Liver (tissue), 9 donors: ENCODE data around the gene ZNF629. TPM values are rescaled to one million over a fixed set of nuclear protein-coding genes. Genes with fewer than 3 reads are reported as not detected.

Source experiments
- DNase-seq: peaks from one replicate; pipeline ENCODE4 v3.0.0-alpha.2; 2017; ENCODE audit warnings: low spot score
- H3K27ac ChIP-seq, 2 donors: one replicate each; pipeline ENCODE4 v1.7.0; 2013; ENCODE audit warnings: inconsistent platforms in 2 of 2, low read length in 2 of 2, control low read depth in 1 of 2, low read depth in 1 of 2, mild to moderate bottlenecking in 1 of 2
- H3K27me3 ChIP-seq, 4 donors: one replicate each; pipeline versions ENCODE4 v1.6.1 to v1.7.0; 2013; ENCODE audit warnings: low read length in 3 of 4, inconsistent platforms in 1 of 4, mild to moderate bottlenecking in 1 of 4, moderate library complexity in 1 of 4; ENCODE audit not compliant: control insufficient read depth in 4 of 4, insufficient read depth in 4 of 4
- H3K36me3 ChIP-seq, 4 donors: one replicate each; pipeline versions ENCODE4 v1.6.1 to v1.7.0; 2013; ENCODE audit warnings: low read length in 3 of 4, mild to moderate bottlenecking in 3 of 4, low read depth in 1 of 4, moderate library complexity in 1 of 4; ENCODE audit not compliant: control insufficient read depth in 4 of 4, insufficient read depth in 3 of 4
- H3K4me1 ChIP-seq, 4 donors: one replicate each; pipeline versions ENCODE4 v1.6.1 to v1.7.0; 2013; ENCODE audit warnings: low read length in 3 of 4, mild to moderate bottlenecking in 3 of 4, moderate library complexity in 1 of 4; ENCODE audit not compliant: control insufficient read depth in 4 of 4, insufficient read depth in 4 of 4
- H3K4me3 ChIP-seq, 3 donors: one replicate each; pipeline versions ENCODE4 v1.6.1 to v1.7.0; 2013; ENCODE audit warnings: low read length in 3 of 3, control low read depth in 1 of 3, low read depth in 1 of 3, mild to moderate bottlenecking in 1 of 3
- H3K9ac ChIP-seq, 2 donors: one replicate each; pipeline ENCODE4 v1.7.0; 2013; ENCODE audit warnings: low read length in 2 of 2, mild to moderate bottlenecking in 2 of 2, moderate library complexity in 2 of 2, control low read depth in 1 of 2, low read depth in 1 of 2
- H3K9me3 ChIP-seq, 4 donors: one replicate each; pipeline versions ENCODE4 v1.6.1 to v1.7.0; 2013; ENCODE audit warnings: low read length in 3 of 4; ENCODE audit not compliant: control insufficient read depth in 4 of 4
- EGR1 ChIP-seq, 2 donors: IDR thresholded peaks; 2 replicates each; pipeline ENCODE4 v1.6.1; 2016 to 2018; ENCODE audit warnings: antibody characterized with exemption in 2 of 2, low read depth in 2 of 2
- FOXA1 ChIP-seq: IDR thresholded peaks from 2 replicates; pipeline ENCODE4 v1.6.1; 2016; ENCODE audit warnings: antibody characterized with exemption
- FOXA2 ChIP-seq: IDR thresholded peaks from 2 replicates; pipeline ENCODE4 v1.6.1; 2016; ENCODE audit warnings: antibody characterized with exemption
- GABPA ChIP-seq, 2 donors: IDR thresholded peaks in 1 of 2; conservative IDR thresholded peaks in 1 of 2; 2 replicates each; pipeline ENCODE4 v1.6.1; 2016; ENCODE audit warnings: antibody characterized with exemption in 2 of 2, mild to moderate bottlenecking in 1 of 2, moderate library complexity in 1 of 2
- HNF4A ChIP-seq, 2 donors: conservative IDR thresholded peaks; 2 replicates each; pipeline ENCODE4 v1.6.1; 2016; ENCODE audit warnings: antibody characterized with exemption in 2 of 2, mild to moderate bottlenecking in 2 of 2
- HNF4G ChIP-seq: IDR thresholded peaks from 2 replicates; pipeline ENCODE4 v1.6.1; 2016; ENCODE audit warnings: antibody characterized with exemption
- JUND ChIP-seq, 2 donors: IDR thresholded peaks; 2 replicates each; pipeline ENCODE4 v1.6.1; 2016; ENCODE audit warnings: antibody characterized with exemption in 2 of 2
- NR2F2 ChIP-seq: IDR thresholded peaks from 2 replicates; pipeline ENCODE4 v1.6.1; 2016; ENCODE audit warnings: antibody characterized with exemption
- RAD21 ChIP-seq, 2 donors: IDR thresholded peaks; 2 replicates each; pipeline ENCODE4 v1.6.1; 2016; ENCODE audit warnings: antibody characterized with exemption in 2 of 2, mild to moderate bottlenecking in 2 of 2
- RXRA ChIP-seq, 2 donors: IDR thresholded peaks; 2 replicates each; pipeline ENCODE4 v1.6.1; 2017 to 2018; ENCODE audit warnings: antibody characterized with exemption in 2 of 2, mild to moderate bottlenecking in 1 of 2
- SP1 ChIP-seq: IDR thresholded peaks from 2 replicates; pipeline ENCODE4 v1.6.1; 2018; ENCODE audit warnings: antibody characterized with exemption, mild to moderate bottlenecking
- TAF1 ChIP-seq: conservative IDR thresholded peaks from 2 replicates; pipeline ENCODE4 v1.6.1; 2016; ENCODE audit warnings: antibody characterized with exemption, mild to moderate bottlenecking
- YY1 ChIP-seq: IDR thresholded peaks from 2 replicates; pipeline ENCODE4 v1.6.1; 2016; ENCODE audit warnings: antibody characterized with exemption, mild to moderate bottlenecking
- WGBS: extraction: QIAGEN DNeasy Blood & Tissue Kit; methylation state at CpG from one replicate; pipeline ENCODE4 v1.1.7; 2013; 5-methylcytosine and 5-hydroxymethylcytosine counted together
- polyA plus RNA-seq, 2 donors: library from polyadenylated mRNA; stranded (reverse) in 1 of 2; unstranded in 1 of 2; fragments of 200-250 nt in 1 of 2; fragments of >200 nt in 1 of 2; fragmentation: Nextera tagmentation in 1 of 2; extraction: Ambion mirVana in 1 of 2; gene quantifications; one replicate each; pipeline versions ENCODE4 v1.2.1 to v1.2.3, GENCODE V29; 2013 to 2015
- total RNA-seq, 2 donors: library from RNA; depleted of rRNA; stranded (reverse); fragments of >200 nt; gene quantifications; one replicate each; pipeline ENCODE4 v1.2.3, GENCODE V29; 2014
- TF ChIP-seq, protein P1 (sequence below): IDR thresholded peaks from 2 replicates; pipeline ENCODE4 v1.6.1; 2016; ENCODE audit warnings: antibody characterized with exemption
- TF ChIP-seq, protein P2 (sequence below): IDR thresholded peaks from 2 replicates; pipeline ENCODE4 v1.6.1; 2016; ENCODE audit warnings: antibody characterized with exemption
- TF ChIP-seq, protein P3 (sequence below): fragments of 150-350 bp; IDR thresholded peaks from 2 replicates; pipeline ENCODE4 v1.5.1; 2017; ENCODE audit warnings: improper control_type of control experiment, low read depth, low read length; ENCODE audit not compliant: missing input control
- TF ChIP-seq, protein P4 (sequence below): IDR thresholded peaks from 2 replicates; pipeline ENCODE4 v1.6.1; 2016; ENCODE audit warnings: antibody characterized with exemption, mild to moderate bottlenecking
- donor health status: healthy.
- donor health status: healthy.
- donor health status: healthy.
- donor health status: healthy.
- donor health status: healthy.

ZNF629 gene
- total and polyA plus RNA-seq, 4 donors, result 0.86 to 4.2 (median 3.4) TPM

DNA sequence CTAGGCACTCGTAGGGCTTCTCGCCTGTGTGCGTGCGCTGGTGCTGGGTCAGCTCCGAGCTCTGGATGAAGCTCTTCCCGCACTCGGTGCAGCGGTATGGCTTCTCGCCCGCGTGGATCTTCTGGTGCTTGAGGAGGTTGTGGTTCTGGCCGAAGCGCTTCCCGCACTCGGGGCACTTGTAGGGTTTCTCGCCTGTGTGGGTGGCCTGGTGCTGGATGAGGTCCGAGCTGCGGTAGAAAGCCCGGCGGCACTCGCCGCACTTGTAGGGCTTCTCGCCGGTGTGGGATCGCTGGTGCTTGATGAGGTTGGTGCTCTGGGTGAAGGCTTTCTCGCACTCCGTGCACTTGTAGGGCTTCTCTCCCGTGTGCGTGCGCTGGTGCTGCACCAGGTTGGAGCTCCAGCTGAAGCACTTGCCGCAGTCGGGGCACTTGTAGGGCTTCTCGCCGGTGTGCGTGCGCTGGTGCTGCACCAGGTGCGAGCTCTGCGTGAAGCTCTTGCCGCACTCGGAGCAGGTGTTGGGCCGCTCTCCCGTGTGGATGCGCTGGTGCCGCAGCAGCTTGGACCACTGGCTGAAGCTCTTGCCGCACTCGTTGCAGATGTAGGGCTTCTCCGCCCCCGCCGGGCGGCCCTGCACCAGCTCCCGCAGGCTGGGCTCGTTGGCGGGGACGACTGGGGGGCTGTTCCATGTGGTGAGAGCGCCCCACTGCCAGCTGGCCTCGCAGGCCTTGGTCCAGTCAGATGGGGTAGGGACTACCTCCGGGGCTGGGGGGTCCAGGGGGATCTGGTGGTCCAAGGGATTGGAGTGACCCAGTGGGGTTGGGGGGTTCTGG, 3.5 kb downstream of the ZNF629 start:
- H3K27ac ChIP-seq, result no peak overlapping the region
- H3K4me1 ChIP-seq, result peaks cover 5 to 20% (median 11%) of the 10 kb centered on the region in 4 donors
- TF ChIP-seq, protein P1, sequence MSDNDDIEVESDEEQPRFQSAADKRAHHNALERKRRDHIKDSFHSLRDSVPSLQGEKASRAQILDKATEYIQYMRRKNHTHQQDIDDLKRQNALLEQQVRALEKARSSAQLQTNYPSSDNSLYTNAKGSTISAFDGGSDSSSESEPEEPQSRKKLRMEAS, result no peak
- no peak for TF ChIP-seq HNF4A (conservative IDR thresholded peaks at IDR 0.05)
- TF ChIP-seq, protein P2, sequence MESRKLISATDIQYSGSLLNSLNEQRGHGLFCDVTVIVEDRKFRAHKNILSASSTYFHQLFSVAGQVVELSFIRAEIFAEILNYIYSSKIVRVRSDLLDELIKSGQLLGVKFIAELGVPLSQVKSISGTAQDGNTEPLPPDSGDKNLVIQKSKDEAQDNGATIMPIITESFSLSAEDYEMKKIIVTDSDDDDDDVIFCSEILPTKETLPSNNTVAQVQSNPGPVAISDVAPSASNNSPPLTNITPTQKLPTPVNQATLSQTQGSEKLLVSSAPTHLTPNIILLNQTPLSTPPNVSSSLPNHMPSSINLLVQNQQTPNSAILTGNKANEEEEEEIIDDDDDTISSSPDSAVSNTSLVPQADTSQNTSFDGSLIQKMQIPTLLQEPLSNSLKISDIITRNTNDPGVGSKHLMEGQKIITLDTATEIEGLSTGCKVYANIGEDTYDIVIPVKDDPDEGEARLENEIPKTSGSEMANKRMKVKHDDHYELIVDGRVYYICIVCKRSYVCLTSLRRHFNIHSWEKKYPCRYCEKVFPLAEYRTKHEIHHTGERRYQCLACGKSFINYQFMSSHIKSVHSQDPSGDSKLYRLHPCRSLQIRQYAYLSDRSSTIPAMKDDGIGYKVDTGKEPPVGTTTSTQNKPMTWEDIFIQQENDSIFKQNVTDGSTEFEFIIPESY, result no peak
- no peak for TF ChIP-seq HNF4G
- no peak for TF ChIP-seq FOXA1
- no peak for TF ChIP-seq GABPA (IDR thresholded peaks at IDR 0.05 in 1 of 2, conservative IDR thresholded peaks at IDR 0.05 in 1 of 2)
- TF ChIP-seq NR2F2, result no peak
- H3K27me3 ChIP-seq, result no peaks in the 10 kb centered on the region
- WGBS, result 97% methylated on average over 57 of the region's 57 CpGs
- no peak for DNase-seq
- peaks cover 0 to 17% (median 4%) of the 10 kb centered on the region in 4 donors for H3K36me3 ChIP-seq
- no peaks in the 10 kb centered on the region for H3K9me3 ChIP-seq
- H3K4me3 ChIP-seq, result no peak overlapping the region
- no peak overlapping the region for H3K9ac ChIP-seq

DNA sequence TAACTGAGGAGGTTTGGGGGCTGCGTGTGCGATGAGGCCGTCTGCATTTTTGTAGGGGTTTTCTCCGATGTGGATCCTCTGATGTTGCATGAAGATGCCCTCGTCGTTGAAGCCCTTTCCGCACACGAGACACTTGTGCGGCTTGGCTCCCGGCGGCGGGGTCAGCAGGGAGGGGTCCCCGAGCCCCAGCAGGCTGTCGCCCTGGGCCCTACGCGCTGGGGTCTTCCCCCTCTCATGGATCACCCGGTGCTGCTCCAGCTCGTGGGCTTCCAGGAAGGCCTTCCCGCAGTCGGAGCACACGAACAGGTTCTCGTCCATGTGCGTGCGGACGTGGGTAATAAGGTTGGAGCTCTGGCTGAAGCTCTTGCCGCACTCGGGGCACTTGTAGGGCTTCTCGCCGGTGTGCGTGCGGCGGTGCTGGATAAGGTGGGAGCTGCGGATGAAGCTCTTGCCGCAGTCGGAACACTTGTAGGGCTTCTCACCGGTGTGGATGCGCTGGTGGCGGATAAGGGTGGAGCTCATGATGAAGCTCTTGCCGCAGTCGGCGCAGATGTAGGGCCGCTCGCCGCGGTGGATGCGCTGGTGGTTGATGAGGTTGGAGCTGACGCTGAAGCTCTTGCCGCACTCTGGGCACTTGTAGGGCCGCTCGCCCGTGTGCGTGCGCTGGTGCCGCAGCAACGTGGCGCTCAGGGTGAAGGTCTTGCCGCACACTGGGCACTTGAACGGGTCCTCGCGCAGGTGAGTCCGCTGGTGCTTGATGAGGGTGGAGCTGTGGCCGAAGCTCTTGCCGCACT, 4.3 kb downstream of the ZNF629 start:
- Histone ChIP-seq H3K27ac (no peak overlapping the region), H3K9me3 (no peaks in the 10 kb centered on the region), H3K36me3 (peaks cover 0 to 17% (median 4%) of the 10 kb centered on the region in 4 donors), H3K9ac (no peak overlapping the region), H3K27me3 (no peaks in the 10 kb centered on the region), H3K4me3 (no peak overlapping the region), H3K4me1 (peaks cover 5 to 19% (median 9%) of the 10 kb centered on the region in 4 donors)
- no peak for DNase-seq
- WGBS, result 97% methylated on average over 63 of the region's 63 CpGs
- TF ChIP-seq FOXA1, result no peak
- no peak for TF ChIP-seq RAD21 (IDR thresholded peaks at IDR 0.05)
- no peak for TF ChIP-seq FOXA2
- TF ChIP-seq, protein P1, result no peak
- no peak for TF ChIP-seq NR2F2
- TF ChIP-seq HNF4A (conservative IDR thresholded peaks at IDR 0.05), result no peak
- TF ChIP-seq HNF4G, result no peak
- TF ChIP-seq SP1, result no peak
- TF ChIP-seq, protein P3, sequence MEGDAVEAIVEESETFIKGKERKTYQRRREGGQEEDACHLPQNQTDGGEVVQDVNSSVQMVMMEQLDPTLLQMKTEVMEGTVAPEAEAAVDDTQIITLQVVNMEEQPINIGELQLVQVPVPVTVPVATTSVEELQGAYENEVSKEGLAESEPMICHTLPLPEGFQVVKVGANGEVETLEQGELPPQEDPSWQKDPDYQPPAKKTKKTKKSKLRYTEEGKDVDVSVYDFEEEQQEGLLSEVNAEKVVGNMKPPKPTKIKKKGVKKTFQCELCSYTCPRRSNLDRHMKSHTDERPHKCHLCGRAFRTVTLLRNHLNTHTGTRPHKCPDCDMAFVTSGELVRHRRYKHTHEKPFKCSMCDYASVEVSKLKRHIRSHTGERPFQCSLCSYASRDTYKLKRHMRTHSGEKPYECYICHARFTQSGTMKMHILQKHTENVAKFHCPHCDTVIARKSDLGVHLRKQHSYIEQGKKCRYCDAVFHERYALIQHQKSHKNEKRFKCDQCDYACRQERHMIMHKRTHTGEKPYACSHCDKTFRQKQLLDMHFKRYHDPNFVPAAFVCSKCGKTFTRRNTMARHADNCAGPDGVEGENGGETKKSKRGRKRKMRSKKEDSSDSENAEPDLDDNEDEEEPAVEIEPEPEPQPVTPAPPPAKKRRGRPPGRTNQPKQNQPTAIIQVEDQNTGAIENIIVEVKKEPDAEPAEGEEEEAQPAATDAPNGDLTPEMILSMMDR, result no peak
- TF ChIP-seq, protein P2, result no peak
- no peak for TF ChIP-seq TAF1
- TF ChIP-seq RXRA (IDR thresholded peaks at IDR 0.05), result no peak
- no peak for TF ChIP-seq GABPA (IDR thresholded peaks at IDR 0.05 in 1 of 2, conservative IDR thresholded peaks at IDR 0.05 in 1 of 2)
- no peak for TF ChIP-seq YY1
- TF ChIP-seq, protein P4, sequence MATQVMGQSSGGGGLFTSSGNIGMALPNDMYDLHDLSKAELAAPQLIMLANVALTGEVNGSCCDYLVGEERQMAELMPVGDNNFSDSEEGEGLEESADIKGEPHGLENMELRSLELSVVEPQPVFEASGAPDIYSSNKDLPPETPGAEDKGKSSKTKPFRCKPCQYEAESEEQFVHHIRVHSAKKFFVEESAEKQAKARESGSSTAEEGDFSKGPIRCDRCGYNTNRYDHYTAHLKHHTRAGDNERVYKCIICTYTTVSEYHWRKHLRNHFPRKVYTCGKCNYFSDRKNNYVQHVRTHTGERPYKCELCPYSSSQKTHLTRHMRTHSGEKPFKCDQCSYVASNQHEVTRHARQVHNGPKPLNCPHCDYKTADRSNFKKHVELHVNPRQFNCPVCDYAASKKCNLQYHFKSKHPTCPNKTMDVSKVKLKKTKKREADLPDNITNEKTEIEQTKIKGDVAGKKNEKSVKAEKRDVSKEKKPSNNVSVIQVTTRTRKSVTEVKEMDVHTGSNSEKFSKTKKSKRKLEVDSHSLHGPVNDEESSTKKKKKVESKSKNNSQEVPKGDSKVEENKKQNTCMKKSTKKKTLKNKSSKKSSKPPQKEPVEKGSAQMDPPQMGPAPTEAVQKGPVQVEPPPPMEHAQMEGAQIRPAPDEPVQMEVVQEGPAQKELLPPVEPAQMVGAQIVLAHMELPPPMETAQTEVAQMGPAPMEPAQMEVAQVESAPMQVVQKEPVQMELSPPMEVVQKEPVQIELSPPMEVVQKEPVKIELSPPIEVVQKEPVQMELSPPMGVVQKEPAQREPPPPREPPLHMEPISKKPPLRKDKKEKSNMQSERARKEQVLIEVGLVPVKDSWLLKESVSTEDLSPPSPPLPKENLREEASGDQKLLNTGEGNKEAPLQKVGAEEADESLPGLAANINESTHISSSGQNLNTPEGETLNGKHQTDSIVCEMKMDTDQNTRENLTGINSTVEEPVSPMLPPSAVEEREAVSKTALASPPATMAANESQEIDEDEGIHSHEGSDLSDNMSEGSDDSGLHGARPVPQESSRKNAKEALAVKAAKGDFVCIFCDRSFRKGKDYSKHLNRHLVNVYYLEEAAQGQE, result no peak
- TF ChIP-seq JUND (IDR thresholded peaks at IDR 0.05), result no peak
- no peak for TF ChIP-seq EGR1 (IDR thresholded peaks at IDR 0.05; ENCODE audit: low read depth in 2 of 2)
